IPS DF 6.9 (cell line): ENCODE measurements around the gene TRANK1.

Experiments
- DNase-seq: peaks from one replicate; pipeline ENCODE4 v3.0.0-alpha.2; 2013; ENCODE audit warnings: low read depth, low spot score
- H3K27ac ChIP-seq: one replicate; pipeline ENCODE4 v1.5.1; 2013; ENCODE audit warnings: low read length, control low read depth
- H3K27me3 ChIP-seq: 2 replicates; pipeline ENCODE4 v1.6.1; 2013; ENCODE audit warnings: mild to moderate bottlenecking, low read length; ENCODE audit not compliant: control insufficient read depth, insufficient read depth
- H3K36me3 ChIP-seq: 2 replicates; pipeline ENCODE4 v1.6.1; 2013; ENCODE audit warnings: low read length; ENCODE audit not compliant: control insufficient read depth, insufficient read depth
- H3K4me1 ChIP-seq: 2 replicates; pipeline ENCODE4 v1.6.1; 2013; ENCODE audit warnings: low read length; ENCODE audit not compliant: control insufficient read depth, insufficient read depth
- H3K4me3 ChIP-seq: 2 replicates; pipeline ENCODE4 v1.5.1; 2013; ENCODE audit warnings: mild to moderate bottlenecking, low read length
- H3K9me3 ChIP-seq: 2 replicates; pipeline ENCODE4 v1.6.1; 2013; ENCODE audit warnings: low read length, inconsistent platforms; ENCODE audit not compliant: control insufficient read depth, insufficient read depth
- WGBS: extraction: QIAGEN DNeasy Blood & Tissue Kit; methylation state at CpG from one replicate; pipeline ENCODE4 v1.1.7; 2013; ENCODE audit warnings: mixed read lengths, missing lambda C conversion rate; ENCODE audit not compliant: insufficient read length, insufficient coverage; 5-methylcytosine and 5-hydroxymethylcytosine counted together

Gene TRANK1

GRCh38 chr3:36871379-36872126 lies 73.3 kb downstream of the TRANK1 start:
- Histone ChIP-seq H3K4me1 (no peaks in the 10 kb centered on the region), H3K27ac (no peak overlapping the region), H3K36me3 (no peaks in the 10 kb centered on the region), H3K27me3 (no peaks in the 10 kb centered on the region), H3K4me3 (no peak overlapping the region), H3K9me3 (no peaks in the 10 kb centered on the region)
- DNase-seq: no peak
- no CpG with 5 or more reads among the region's 2 CpGs for WGBS

GRCh38 chr3:36868614-36869436 lies 76.0 kb downstream of the TRANK1 start:
- WGBS: no CpG with 5 or more reads among the region's 2 CpGs
- DNase-seq: peak; percentile 90
- Histone ChIP-seq H3K27ac (no peak overlapping the region), H3K36me3 (no peaks in the 10 kb centered on the region), H3K27me3 (no peaks in the 10 kb centered on the region), H3K4me1 (no peaks in the 10 kb centered on the region), H3K9me3 (no peaks in the 10 kb centered on the region), H3K4me3 (no peak overlapping the region)

- H3K27ac ChIP-seq: no peak overlapping the region
Measured at GRCh38 chr3:36867810-36868209, 77.0 kb downstream of the TRANK1 start.

GRCh38 chr3:36866368-36866767 lies 78.5 kb downstream of the TRANK1 start:
- Histone ChIP-seq H3K36me3 (no peaks in the 10 kb centered on the region), H3K27me3 (no peaks in the 10 kb centered on the region), H3K4me3 (no peak overlapping the region), H3K27ac (no peak overlapping the region), H3K9me3 (no peaks in the 10 kb centered on the region), H3K4me1 (no peaks in the 10 kb centered on the region)
- WGBS: no CpG with 5 or more reads among the region's 2 CpGs
- no peak for DNase-seq

More at GRCh38 chr3:36867810-36868209, 77.0 kb downstream of the TRANK1 start:
- H3K27me3 ChIP-seq: no peaks in the 10 kb centered on the region
- no peaks in the 10 kb centered on the region for H3K4me1 ChIP-seq
- H3K36me3 ChIP-seq: no peaks in the 10 kb centered on the region
- no peak for DNase-seq
- no peaks in the 10 kb centered on the region for H3K9me3 ChIP-seq
- H3K4me3 ChIP-seq: no peak overlapping the region
- WGBS: no CpG with 5 or more reads among the region's 7 CpGs

GRCh38 chr3:36864180-36865053 lies 80.4 kb downstream of the TRANK1 start:
- DNase-seq: no peak
- no CpG with 5 or more reads among the region's 5 CpGs for WGBS
- Histone ChIP-seq H3K4me3 (no peak overlapping the region), H3K27ac (no peak overlapping the region), H3K27me3 (no peaks in the 10 kb centered on the region), H3K4me1 (no peaks in the 10 kb centered on the region), H3K9me3 (no peaks in the 10 kb centered on the region), H3K36me3 (no peaks in the 10 kb centered on the region)

GRCh38 chr3:36862076-36862755 lies 82.6 kb downstream of the TRANK1 start:
- Histone ChIP-seq H3K9me3 (no peaks in the 10 kb centered on the region), H3K27ac (no peak overlapping the region), H3K4me1 (no peaks in the 10 kb centered on the region), H3K27me3 (no peaks in the 10 kb centered on the region), H3K4me3 (no peak overlapping the region), H3K36me3 (no peaks in the 10 kb centered on the region)
- no CpG with 5 or more reads among the region's 5 CpGs for WGBS
- no peak for DNase-seq

GRCh38 chr3:36859494-36859893 lies 85.4 kb downstream of the TRANK1 start:
- DNase-seq: no peak
- Histone ChIP-seq H3K27me3 (no peaks in the 10 kb centered on the region), H3K9me3 (no peaks in the 10 kb centered on the region), H3K4me1 (no peaks in the 10 kb centered on the region), H3K27ac (no peak overlapping the region), H3K4me3 (no peak overlapping the region), H3K36me3 (no peaks in the 10 kb centered on the region)
- no CpG with 5 or more reads among the region's 3 CpGs for WGBS

- no peak overlapping the region for H3K4me3 ChIP-seq
- no peaks in the 10 kb centered on the region for H3K27me3 ChIP-seq
- no CpG with 5 or more reads among the region's 3 CpGs for WGBS
- no peak for DNase-seq
- H3K36me3 ChIP-seq: no peaks in the 10 kb centered on the region
- H3K9me3 ChIP-seq: no peaks in the 10 kb centered on the region
- no peak overlapping the region for H3K27ac ChIP-seq
- H3K4me1 ChIP-seq: no peaks in the 10 kb centered on the region
Measured at GRCh38 chr3:36852071-36852470, 92.8 kb downstream of the TRANK1 start.

- Histone ChIP-seq H3K4me1 (no peaks in the 10 kb centered on the region), H3K27me3 (no peaks in the 10 kb centered on the region), H3K36me3 (no peaks in the 10 kb centered on the region), H3K27ac (no peak overlapping the region), H3K9me3 (no peaks in the 10 kb centered on the region), H3K4me3 (no peak overlapping the region)
- no CpG with 5 or more reads among the region's 1 CpG for WGBS
- no peak for DNase-seq
Measured at GRCh38 chr3:36850743-36851142, 94.1 kb downstream of the TRANK1 start.

GRCh38 chr3:36846406-36846805 lies 98.4 kb downstream of the TRANK1 start:
- Histone ChIP-seq H3K36me3 (no peaks in the 10 kb centered on the region), H3K4me1 (peaks cover 3% of the 10 kb centered on the region; the same call in 1 of the 2 replicates), H3K4me3 (no peak overlapping the region), H3K27me3 (no peaks in the 10 kb centered on the region), H3K27ac (no peak overlapping the region), H3K9me3 (no peaks in the 10 kb centered on the region)
- no CpG with 5 or more reads among the region's 1 CpG for WGBS
- no peak for DNase-seq
